Sigmoid colon (tissue), 7 donors: ENCODE measurements around the gene CYP3A5. TPM values are rescaled to one million over a fixed set of nuclear protein-coding genes. Genes with fewer than 3 reads are reported as not detected.

Experiments used
- DNase-seq: peaks from one replicate; pipeline ENCODE4 v3.0.0-alpha.2; 2019
- H3K27ac ChIP-seq, 4 donors: fragments of 200-600 bp; sonication (generic); one replicate each; pipeline ENCODE4 v1.5.1; 2016 to 2019; ENCODE audit warnings: mild to moderate bottlenecking in 1 of 4
- H3K27me3 ChIP-seq, 3 donors: fragments of 200-600 bp; sonication (generic); one replicate each; pipeline ENCODE4 v1.5.1; 2019; ENCODE audit warnings: mild to moderate bottlenecking in 1 of 3
- H3K36me3 ChIP-seq, 4 donors: fragments of 200-600 bp; sonication (generic); one replicate each; pipeline ENCODE4 v1.5.1; 2016 to 2019
- H3K4me1 ChIP-seq, 4 donors: fragments of 200-600 bp; sonication (generic); one replicate each; pipeline ENCODE4 v1.5.1; 2017 to 2019
- H3K4me3 ChIP-seq, 4 donors: fragments of 200-600 bp; sonication (generic); one replicate each; pipeline ENCODE4 v1.5.1; 2017 to 2019; ENCODE audit warnings: mild to moderate bottlenecking in 2 of 4, moderate library complexity in 1 of 4
- H3K9me3 ChIP-seq, 4 donors: fragments of 200-600 bp in 3 of 4; sonication (generic) in 3 of 4; one replicate each; pipeline versions ENCODE4 v1.5.1 to v1.6.1; 2013 to 2019
- CTCF ChIP-seq, 4 experiments: fragments of 450-650 bp in 3 of 4; fragments of 200-600 bp in 1 of 4; IDR thresholded peaks; one replicate each; pipeline ENCODE4 v1.5.1; 2016 to 2019; ENCODE audit warnings: antibody characterized with exemption in 4 of 4, mild to moderate bottlenecking in 3 of 4, moderate library complexity in 2 of 4
- EP300 ChIP-seq, 4 donors: sonication (generic); formaldehyde crosslinking; IDR thresholded peaks; one replicate each; pipeline ENCODE4 v1.6.1; 2017; ENCODE audit warnings: antibody characterized with exemption in 4 of 4
- POLR2A ChIP-seq, 2 donors: fragments of 450-650 bp; IDR thresholded peaks; one replicate each; pipeline ENCODE4 v1.6.1; 2016; ENCODE audit warnings: antibody characterized with exemption in 2 of 2, mild to moderate bottlenecking in 2 of 2, moderate library complexity in 2 of 2
- POLR2AphosphoS5 ChIP-seq, 4 donors: sonication (generic); formaldehyde crosslinking; IDR thresholded peaks; one replicate each; pipeline ENCODE4 v1.6.1; 2017; ENCODE audit warnings: antibody characterized with exemption in 4 of 4
- WGBS, 2 donors: extraction: QIAGEN DNeasy Blood & Tissue Kit; methylation state at CpG; one replicate each; pipeline ENCODE4 v1.1.7; 2013; 5-methylcytosine and 5-hydroxymethylcytosine counted together
- intact Hi-C: fragments of 100-400 bp; cut with DNase I; formaldehyde crosslinking; loops from one replicate; pipeline ENCODE4 v1.15.1; 2023
- polyA plus RNA-seq, 3 donors: library from polyadenylated mRNA; stranded (reverse); fragments of 200-250 nt; gene quantifications; one replicate each; pipeline ENCODE4 v1.2.3, GENCODE V29; 2013
- total RNA-seq, 4 donors: library from RNA; depleted of rRNA; stranded (reverse); fragments of >200 nt; gene quantifications; one replicate each; pipeline ENCODE4 v1.1.0, GENCODE V29; 2016
- donor health status: healthy with polysubstance abuse.
- donor health status: Bipolar disorder and iron deficiency.
- donor health status: healthy.

CYP3A5 gene
- total and polyA plus RNA-seq, 7 donors = 0.54 to 36.1 (median 7.5) TPM

DNA sequence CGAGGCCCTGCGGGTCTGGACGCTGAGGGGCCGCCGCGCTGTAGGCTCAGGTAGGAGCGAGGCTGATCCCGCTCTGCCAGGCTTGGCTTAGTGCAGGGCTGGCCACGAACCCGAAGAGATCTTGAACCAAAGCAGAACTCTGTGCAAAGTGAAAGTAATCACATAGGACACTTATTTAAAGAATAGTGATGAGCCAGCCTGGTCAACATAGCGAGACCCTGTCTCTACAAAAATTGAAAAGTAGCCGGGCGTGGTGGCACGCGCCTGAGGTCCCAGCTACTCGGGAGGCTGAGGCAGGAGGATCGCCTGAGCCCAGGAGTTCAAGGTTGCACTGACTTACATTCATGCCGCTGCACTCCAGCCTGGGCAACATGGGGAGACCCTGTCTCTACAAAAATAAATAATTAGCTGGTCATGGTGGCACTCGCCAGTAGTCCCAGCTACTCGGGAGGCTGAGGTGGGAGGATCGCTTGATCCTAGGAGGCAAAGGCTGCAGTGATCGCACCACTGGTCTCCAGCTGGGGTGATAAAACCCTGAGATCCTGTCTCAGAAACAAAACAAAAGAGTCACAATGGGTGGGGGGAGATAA is 62.5 kb downstream of the CYP3A5 start:
- no peaks in the 10 kb centered on the region for H3K27me3 ChIP-seq
- DNase-seq = no peak
- peak overlapping the region; percentile 60 to 95 (median 80) for H3K4me3 ChIP-seq
- TF ChIP-seq EP300 (IDR thresholded peaks at IDR 0.05) (no peak), POLR2AphosphoS5 (IDR thresholded peaks at IDR 0.05) (no peak), CTCF (IDR thresholded peaks at IDR 0.05) (no peak)
- peaks cover 0 to 20% (median 12%) of the 10 kb centered on the region in 4 donors for H3K4me1 ChIP-seq
- peak overlapping the region; percentile 78 to 90 (median 88) for H3K27ac ChIP-seq
- H3K9me3 ChIP-seq = no peaks in the 10 kb centered on the region
- 9 to 16% methylated on average over 22 of the region's 22 CpGs for WGBS, 2 donors
- intact Hi-C loops = loop anchor here (5.0 kb wide), 2 partner anchors 65 to 115 kb away; partner anchors contain the start of genes FAM200A, ZKSCAN5 and ZNF394
- peaks cover 18 to 40% (median 29%) of the 10 kb centered on the region in 4 donors for H3K36me3 ChIP-seq

- intact Hi-C loops = loop anchor here (5.0 kb wide), 2 partner anchors 64 to 114 kb away; partner anchors contain the start of genes FAM200A, ZKSCAN5 and ZNF394
- H3K36me3 ChIP-seq = peaks cover 11 to 33% (median 23%) of the 10 kb centered on the region in 4 donors
These were observed 63.2 kb downstream of the CYP3A5 start, which contains the start of gene ZSCAN25 for GRCh38 chr7:99616359-99617191. TSS of gene ZSCAN25 (plus strand) at chr7:99616946. CDS start at chr7:99619607, 2,661 bp downstream.

DNA sequence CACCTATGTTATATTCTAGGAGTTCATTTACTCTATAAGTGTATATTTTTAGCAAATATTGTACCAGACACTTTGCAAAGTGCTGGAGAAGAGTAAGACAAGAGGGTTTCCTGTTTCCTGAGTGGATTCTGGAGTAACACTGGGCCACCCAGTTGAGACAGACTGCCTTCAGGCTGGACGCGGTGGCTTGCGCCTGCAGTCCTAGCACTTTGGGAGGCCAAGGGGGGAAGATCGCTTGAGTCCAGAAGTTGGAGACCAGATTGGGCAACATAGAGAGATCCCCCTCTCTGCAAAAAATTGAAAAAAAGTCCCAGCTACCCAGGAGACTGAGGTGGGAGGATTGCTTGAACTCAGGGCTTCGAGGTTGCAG is 63.8 kb downstream of the CYP3A5 start:
- no peaks in the 10 kb centered on the region for H3K27me3 ChIP-seq
- H3K27ac ChIP-seq = peak overlapping the region; percentile 78 to 90 (median 88)
- WGBS, 2 donors = 90 to 94% methylated on average over 5 of the region's 5 CpGs
- no peaks in the 10 kb centered on the region for H3K9me3 ChIP-seq
- peaks cover 0 to 20% (median 12%) of the 10 kb centered on the region in 4 donors for H3K4me1 ChIP-seq
- peaks cover 7 to 27% (median 20%) of the 10 kb centered on the region in 4 donors for H3K36me3 ChIP-seq
- intact Hi-C loops = loop anchor here (5.0 kb wide), 2 partner anchors 64 to 114 kb away; partner anchors contain the start of genes FAM200A, ZKSCAN5 and ZNF394
- DNase-seq = no peak
- no peak for TF ChIP-seq POLR2AphosphoS5 (IDR thresholded peaks at IDR 0.05)
- TF ChIP-seq POLR2A (IDR thresholded peaks at IDR 0.05) = no peak
- no peak for TF ChIP-seq CTCF (IDR thresholded peaks at IDR 0.05)
- no peak for TF ChIP-seq EP300 (IDR thresholded peaks at IDR 0.05)
- H3K4me3 ChIP-seq = peak overlapping the region; percentile 60 to 95 (median 80)

More at GRCh38 chr7:99616359-99617191, 63.2 kb downstream of the CYP3A5 start, which contains the start of gene ZSCAN25:
- TF ChIP-seq EP300 (IDR thresholded peaks at IDR 0.05) = no peak
- TF ChIP-seq POLR2AphosphoS5 (IDR thresholded peaks at IDR 0.05) = peak; percentile 63 to 86 (median 80)
- peak; percentile 40 to 51 for TF ChIP-seq POLR2A (IDR thresholded peaks at IDR 0.05)
- peak in 1 of 4 experiments; percentile 11 for TF ChIP-seq CTCF (IDR thresholded peaks at IDR 0.05)
- peak within 1 kb of the TSS; percentile 60 to 95 (median 80) for H3K4me3 ChIP-seq
- H3K9me3 ChIP-seq = no peaks in the 10 kb centered on the region
- no peaks in the 10 kb centered on the region for H3K27me3 ChIP-seq
- H3K4me1 ChIP-seq = peaks cover 0 to 20% (median 12%) of the 10 kb centered on the region in 4 donors
- H3K27ac ChIP-seq = peak within 1 kb of the TSS; percentile 78 to 90 (median 88)
- WGBS, 2 donors = 1% methylated on average over 60 of the region's 60 CpGs
- peak; percentile 92 for DNase-seq

- intact Hi-C loops = no loop called here
- no peak for TF ChIP-seq POLR2AphosphoS5 (IDR thresholded peaks at IDR 0.05)
- no peak for TF ChIP-seq EP300 (IDR thresholded peaks at IDR 0.05)
- no peak for TF ChIP-seq CTCF (IDR thresholded peaks at IDR 0.05)
- no peak for TF ChIP-seq POLR2A (IDR thresholded peaks at IDR 0.05)
- no peaks in the 10 kb centered on the region for H3K27me3 ChIP-seq
- H3K36me3 ChIP-seq = peaks cover 0 to 12% (median 9%) of the 10 kb centered on the region in 4 donors
- H3K4me1 ChIP-seq = peaks cover 0 to 20% (median 12%) of the 10 kb centered on the region in 4 donors
- WGBS, 2 donors = 58 to 74% methylated on average over 3 of the region's 3 CpGs
- DNase-seq = no peak
- no peak overlapping the region for H3K4me3 ChIP-seq
- H3K27ac ChIP-seq = no peak overlapping the region
- no peaks in the 10 kb centered on the region for H3K9me3 ChIP-seq
These were observed 65.3 kb downstream of the CYP3A5 start for GRCh38 chr7:99614495-99614894.
